HTR-8/SVneo (cell line): ENCODE measurements around the gene KDR.

Experiments used
- DNase-seq: peaks from one replicate; pipeline ENCODE4 v3.0.0; 2011; ENCODE audit warnings: low spot score, mixed read lengths; ENCODE audit not compliant: insufficient read length
- FAIRE-seq: peaks from 2 replicates; lab custom pipeline; 2011; peaks lifted over from hg19 to GRCh38; lab: Jason Lieb, UNC

KDR gene

DNA sequence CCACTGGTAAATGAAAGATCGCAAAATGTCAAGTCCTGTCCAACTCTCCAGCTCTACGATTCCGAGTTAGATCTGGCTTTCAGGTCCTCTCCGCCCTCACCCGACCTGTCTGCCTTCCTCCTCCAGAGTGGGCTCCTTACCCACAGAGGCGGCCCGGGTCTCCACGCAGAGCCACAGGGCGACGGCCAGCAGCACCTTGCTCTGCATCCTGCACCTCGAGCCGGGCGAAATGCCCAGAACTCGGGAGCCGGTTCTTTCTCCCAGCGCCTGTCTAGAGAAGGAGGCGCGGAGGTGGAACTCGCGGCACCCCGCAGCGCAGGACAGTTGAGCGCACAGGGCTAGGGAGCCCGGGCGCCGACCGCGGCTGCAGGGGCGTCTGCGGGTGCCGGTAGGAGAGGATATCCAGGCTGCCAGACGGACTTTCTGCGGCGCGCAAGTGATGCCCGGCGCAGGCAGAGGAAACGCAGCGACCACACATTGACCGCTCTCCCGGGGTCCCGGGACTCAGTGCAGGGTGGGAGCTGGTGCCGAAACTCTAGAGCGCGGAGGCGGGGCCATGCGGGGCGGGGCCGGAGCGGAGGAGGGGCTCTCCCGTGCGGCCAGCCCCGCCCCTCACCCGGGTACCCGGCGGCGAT is at the start of gene KDR:
TSS of gene KDR (minus strand) at position 509 of the 635 bp plus-strand sequence. CDS start at position 207, 302 bp downstream.
- FAIRE-seq (no peak), DNase-seq (peak; percentile 15)

DNA sequence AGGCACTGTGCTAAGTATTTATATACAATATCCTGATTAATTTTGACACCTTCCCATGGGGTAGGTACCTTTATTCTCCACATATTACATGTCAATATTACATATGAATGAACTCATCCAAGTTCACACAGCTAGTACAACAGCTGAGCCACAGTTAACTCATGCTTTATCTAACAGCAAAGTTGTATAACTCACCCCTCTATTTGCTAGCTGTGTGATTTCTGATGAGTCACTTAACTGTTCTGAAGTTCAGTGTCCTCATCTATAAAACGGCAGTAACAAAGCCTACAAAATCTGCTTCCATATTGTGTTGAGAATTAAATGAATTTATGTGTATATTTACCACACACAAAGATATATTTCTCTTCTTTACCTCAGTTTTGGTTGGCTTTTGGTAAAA is 48.2 kb upstream of the KDR start:
- no peak for FAIRE-seq

DNA sequence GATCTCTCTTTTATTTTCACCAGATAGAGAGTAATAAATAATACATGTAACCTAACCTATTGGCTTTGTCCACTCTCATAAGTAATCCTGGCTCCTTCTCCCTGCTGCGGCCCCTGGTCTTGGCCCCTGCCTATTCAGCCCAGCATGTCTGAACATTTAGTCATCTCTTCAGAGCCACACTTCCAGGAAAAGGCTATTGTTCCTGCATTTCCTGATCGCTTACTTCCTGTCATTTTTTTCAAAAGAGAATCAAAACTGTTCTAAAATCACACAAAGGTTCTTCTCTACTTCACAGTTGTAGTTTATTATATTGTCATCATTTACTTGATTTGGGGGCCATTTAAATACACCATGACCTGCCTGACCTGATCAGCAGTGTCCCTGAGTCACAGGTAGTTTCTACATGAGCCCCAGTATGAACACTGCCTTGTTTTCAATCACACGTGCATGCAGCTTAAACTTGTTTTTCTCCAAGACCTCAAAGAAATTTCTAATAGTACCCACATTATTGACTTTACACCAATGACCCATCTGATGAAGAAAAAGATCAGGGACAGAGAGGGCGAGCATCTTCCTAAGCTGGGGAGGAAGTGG is 47.4 kb upstream of the KDR start:
- FAIRE-seq = no peak
- DNase-seq = no peak

More for the DNA sequence above, 48.2 kb upstream of the KDR start:
- no peak for DNase-seq

DNA sequence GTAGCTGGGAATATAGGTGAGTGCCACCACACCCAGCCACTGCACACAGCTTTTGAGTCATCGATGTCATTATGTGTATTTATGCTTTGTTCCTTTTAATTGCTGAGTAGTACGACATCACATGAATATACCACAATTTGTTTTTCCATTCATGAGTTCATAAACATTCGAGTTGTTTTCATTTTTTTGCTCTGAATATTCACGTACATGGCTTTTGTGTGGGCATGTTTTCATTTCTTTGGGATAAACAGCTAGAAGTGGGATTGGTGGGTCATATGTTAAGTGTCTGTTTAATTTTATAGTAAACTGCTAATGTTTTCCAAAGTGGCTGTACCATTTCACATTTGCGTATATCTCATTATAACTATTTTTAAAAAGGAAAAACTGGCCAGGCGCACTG is 45.1 kb upstream of the KDR start:
- FAIRE-seq (no peak), DNase-seq (no peak)

DNA sequence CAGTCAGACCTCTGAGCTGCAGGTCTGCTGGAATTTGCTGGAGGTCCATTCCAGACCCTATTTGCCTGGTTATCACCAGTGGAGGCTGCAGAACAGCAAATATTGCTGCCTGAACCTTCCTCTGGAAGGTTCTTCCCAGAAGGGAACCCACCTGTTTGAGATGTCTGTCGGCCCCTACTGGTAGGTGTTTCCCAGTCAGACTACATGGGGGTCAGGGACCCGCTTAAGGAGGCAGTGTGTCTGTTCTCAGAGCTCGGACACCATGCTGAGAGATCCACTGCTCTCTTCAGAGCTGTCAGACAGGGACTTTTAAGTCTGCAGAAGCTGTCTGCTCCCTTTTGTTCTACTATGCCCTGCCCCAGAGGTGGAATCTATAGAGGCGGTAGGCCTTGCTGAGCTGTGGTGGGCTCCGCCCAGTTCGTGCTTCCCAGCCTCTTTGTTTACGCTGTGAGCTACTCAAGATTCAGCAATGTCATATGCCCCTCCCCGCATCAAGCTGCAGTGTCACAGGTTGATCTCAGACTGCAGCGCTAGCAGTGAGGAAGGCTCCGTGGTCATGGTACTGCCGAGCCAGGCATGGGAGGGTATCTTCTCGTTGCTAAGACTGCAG is 44.1 kb upstream of the KDR start:
- no peak for FAIRE-seq
- DNase-seq = no peak

DNA sequence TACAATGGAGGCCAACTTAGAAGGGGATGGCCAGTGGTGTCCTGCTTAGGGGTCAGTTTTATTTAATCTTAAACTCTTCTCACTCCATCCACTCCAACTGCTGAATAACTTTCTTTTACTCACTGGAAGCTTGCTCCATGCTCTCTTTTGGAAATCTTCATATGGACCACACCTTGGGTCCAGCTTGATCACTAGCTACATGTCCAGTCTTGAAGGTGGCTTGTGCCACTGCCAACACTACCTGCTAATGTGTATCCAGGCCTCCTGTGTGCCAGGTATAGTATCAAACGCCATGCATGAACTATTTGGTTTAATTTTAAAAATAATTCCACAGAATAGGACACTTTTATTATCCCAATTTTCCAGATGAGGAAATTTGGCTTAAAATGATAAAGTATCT is 37.0 kb upstream of the KDR start:
- no peak for DNase-seq
- FAIRE-seq = no peak

DNA sequence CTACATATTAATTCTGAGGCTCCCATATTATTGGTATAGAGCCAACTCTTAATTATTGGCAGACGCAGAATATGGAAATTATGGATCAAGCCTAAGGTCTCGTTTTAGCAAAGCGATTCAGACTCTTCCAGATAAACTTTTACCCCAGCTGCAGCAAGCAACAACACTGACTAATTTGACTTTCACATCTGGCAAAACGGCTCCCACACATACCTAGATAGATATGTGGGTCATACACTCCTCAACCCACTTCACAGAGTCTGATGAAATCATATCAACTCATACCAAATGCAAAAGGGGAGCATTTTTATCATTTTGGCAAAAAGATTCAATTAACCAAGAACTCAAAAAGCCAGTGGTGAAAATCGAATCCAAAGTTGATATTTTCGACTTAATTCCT is 36.3 kb upstream of the KDR start:
- no peak for DNase-seq
- FAIRE-seq = no peak

DNA sequence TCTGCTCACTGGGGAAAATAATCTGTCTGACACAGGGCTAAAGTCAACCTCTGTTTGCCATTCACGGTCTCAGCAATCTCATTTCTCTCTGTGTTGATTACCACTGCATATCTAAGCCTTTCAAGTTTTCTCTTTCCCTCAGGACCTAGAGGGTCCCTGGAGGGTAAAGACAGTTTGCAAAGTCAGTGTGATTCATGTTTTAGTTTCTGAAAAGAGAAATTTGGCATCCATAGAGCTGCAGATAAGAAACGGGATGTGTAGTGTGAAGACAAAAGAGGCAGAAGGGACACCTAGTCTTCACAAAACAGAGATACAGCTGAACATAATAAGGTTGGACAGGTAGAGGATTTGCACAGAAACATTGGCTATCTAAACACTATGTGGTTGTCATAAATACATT is 34.5 kb upstream of the KDR start:
- FAIRE-seq = no peak
- no peak for DNase-seq

DNA sequence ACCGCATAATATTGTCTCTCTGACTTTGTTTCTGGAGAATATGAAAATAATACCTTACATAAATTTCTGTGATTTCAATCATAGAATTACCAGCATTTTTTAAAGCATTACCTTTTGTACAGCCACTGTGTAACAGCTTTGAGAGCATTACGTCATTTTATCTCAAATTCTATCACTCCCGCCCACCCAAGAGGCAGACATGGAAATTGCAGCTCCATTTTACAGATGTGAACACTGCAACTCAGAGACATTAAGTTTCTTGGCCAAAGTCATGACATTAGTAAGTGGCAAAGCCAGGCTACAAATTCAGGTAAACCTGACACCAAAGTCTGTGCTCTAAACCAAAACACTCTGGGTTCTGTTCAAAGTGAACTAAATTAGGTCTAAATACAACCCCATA is 33.6 kb upstream of the KDR start:
- no peak for DNase-seq
- FAIRE-seq = no peak

DNA sequence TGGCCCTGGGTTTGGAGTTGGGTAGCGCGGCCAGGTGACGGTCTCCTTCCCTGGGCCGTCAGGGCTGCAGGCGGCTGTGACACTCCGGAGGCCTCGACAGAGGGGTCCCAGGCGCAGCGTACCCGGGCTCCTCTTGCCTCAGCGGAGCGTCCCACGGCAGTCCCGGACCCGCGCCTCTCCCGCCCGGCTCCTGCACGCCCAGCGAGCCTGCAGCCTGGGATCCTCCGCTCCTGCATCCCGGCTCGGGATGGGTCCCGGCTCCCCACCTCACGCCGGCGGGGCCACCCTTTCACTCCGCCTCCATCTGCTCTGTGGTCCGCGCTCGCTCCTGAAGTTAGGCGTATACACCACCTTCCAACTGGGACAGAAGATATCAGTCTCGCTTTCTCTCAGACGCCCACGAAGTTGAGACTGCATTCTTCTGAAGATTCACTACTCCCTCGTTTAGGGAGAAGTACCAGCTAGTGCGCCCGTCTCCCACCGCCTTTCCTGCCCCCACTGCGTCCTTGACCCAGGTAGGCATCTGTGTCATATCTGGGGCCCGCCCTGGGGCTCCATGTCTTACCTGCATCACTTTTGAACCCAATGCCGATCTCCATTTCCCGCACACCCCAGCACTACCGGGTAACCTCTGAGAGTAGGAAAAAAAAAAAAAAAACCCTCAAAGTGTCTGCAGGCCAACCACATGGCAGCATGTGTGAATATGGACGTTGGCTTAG is 32.3 kb upstream of the KDR start:
- FAIRE-seq (no peak), DNase-seq (no peak)

DNA sequence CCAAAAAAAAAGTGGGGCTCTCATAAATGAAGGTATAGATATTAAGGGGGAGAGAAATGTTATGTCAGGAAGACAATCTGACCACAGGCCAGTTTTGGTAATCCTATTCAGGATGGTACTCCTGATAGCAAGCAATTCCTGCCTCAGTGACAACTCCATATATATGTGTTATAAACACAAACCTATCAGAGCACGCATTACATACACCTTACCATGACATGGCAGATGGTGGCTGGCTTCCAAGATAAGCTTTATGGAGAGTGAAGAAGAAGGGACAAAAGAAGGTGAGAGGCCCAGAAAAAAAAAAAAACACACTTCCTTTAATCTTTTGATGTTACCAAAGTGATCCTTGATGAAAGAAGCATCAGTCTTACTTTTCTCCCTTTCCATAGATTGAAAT is 29.5 kb upstream of the KDR start:
- DNase-seq = no peak
- FAIRE-seq = no peak

DNA sequence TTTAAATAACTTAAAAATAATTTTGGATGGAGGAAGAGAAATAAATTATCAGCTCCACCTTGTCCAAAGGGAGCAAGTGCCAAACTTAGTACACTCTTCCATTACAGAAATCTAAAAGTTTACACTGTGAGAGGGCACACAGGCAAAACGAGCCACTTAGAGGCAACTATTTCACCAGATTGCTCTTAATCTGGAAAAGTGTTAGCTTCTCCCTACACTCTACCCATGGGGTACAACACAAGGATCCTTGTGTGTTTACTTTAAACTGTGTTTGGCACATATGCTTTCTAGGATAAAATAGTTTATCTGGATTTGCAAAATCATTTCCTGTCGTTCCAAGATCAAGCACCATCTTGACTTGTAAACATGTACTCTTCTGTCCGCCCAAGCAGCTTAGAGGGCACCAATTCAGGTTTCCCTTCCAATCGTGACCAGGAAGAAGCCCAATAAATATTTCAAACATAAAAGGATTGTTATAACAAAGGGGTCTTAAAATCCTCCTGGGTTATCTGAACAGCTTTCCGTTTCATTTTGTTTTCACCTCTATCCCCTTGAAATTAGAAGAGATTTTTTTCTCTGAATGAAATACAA is 29.0 kb upstream of the KDR start:
- no peak for FAIRE-seq
- no peak for DNase-seq

DNA sequence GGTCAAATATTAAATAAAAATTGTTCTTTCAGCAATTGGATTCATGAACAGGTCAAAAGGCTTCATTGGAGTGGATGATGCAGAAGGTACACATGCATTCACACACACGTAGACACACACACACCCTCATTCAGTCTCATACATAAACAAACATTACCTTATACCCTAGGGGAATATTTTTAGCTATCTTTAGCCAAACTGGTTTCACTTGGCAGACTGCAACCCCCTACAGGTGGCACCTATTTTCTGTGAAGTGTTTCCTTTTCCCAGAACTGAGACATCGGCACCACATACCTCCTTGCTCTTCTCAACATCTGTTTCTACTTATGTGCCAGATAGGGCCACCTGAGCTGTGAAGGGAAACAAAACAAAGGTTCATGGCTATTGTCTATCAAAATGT is 18.5 kb upstream of the KDR start:
- FAIRE-seq (no peak), DNase-seq (no peak)

DNA sequence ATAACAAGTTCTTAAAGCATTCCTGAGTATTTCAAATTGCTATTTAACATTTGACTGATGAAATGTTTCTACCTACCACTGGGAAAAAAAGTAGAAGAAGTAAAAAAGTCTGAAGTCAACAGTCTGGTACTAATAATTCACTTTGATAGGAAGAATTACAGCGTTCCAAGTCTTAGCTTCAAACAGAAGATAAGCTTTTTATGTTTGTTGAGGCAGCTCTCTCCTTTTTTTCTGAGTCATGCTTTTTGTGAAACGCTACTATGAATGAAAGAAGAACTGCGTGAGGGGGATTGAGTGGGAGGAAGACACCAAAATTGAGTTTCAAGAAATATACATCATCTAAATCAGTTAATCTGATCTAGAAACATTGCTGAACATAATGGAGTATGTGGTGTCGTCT is 13.0 kb upstream of the KDR start:
- DNase-seq = no peak
- no peak for FAIRE-seq

DNA sequence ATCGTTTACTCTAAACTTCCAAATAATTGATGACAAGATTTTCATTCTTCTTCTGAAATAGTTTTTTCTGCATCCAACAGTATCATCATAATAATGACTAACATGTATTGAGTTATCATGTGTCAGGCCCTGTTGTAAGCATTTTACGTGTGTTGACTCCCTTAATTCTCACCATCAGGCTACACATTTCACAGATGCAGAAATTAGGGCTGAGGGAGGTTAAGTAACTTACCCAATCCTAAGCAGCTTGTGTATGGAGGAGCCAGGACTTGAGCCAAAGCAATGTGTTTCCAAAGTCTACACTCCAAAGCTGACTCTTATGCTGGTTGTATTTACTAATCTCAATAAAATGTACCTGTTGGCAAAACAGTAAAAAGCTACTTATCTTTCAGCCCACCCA is 11.2 kb upstream of the KDR start:
- FAIRE-seq (no peak), DNase-seq (no peak)

DNA sequence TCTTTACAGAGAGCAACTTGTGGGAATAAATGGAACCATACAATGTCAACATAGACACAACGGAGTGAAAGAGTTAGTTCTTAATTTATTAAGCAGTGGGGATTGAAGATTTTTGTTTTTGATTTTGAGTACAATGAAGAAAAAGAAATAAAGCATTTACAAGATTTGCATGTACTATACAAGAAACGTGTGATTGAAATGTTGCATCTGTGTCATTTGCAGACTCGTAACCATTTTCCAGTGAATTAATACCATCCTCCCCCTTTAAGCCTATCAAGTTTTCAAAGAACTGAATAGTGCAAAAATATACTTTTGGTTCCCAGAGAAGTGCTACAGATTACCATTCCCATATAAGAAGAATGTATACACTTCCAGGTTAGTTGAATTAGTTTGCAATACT is 8.6 kb upstream of the KDR start:
- FAIRE-seq = no peak

DNA sequence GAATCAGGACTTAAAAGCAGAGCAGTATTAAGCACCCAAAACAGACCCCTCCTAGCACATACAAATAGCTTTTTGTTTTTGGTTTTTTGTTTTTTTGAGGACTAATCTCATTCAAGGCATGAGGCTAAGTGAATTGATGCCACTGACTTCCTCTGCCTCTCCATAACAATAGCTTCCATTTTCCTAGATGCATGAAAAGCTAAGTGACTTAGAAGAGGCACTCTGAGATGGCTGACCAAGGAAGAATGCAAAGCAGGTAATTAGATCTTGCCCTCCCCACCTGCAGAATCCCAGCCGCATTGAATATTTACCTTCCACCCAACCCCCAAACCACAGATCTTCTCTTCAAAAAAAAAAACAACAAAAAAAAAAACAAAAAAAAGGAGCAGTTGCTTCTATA is 7.4 kb upstream of the KDR start:
- FAIRE-seq (no peak), DNase-seq (no peak)

More for the DNA sequence above, 8.6 kb upstream of the KDR start:
- DNase-seq = no peak

DNA sequence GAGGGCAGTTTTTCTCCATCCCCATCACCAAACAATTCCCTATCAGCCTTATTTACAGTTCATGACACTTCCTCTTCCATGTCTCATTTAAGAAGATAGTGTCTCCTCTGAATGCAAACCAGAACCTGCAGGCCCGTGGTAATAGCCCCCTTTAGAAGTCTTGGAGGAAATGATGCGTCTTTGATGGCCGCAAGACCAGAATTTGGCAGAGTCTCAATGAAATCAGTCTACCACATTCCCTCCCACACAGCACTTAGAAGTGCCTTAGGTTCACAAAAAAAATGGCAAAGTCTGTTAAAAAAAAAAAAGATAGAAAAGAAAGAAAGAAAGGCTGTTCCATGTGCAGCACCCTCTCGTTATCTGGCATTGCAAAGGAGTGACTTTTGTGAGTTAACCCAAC is 2.1 kb upstream of the KDR start:
- DNase-seq = no peak
- no peak for FAIRE-seq

DNA sequence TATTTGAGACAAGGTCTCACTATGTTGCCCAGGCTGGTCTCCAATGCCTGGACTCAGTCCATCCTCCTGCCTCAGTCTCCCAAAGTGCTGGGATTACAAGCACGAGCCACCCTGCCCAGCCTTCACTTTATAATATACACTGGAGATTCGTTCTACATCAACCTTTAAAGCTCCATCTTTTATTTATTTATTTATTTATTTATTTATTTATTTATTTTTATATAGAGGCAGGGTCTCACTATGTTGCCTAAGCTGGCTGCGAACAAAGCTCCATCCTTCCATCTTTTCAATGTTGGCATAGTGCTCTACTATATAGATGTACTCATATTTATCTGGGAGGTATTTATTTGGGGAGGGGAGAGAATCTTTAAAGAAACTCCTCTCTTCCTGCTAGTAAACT is 1.7 kb upstream of the KDR start:
- FAIRE-seq (no peak), DNase-seq (no peak)

DNA sequence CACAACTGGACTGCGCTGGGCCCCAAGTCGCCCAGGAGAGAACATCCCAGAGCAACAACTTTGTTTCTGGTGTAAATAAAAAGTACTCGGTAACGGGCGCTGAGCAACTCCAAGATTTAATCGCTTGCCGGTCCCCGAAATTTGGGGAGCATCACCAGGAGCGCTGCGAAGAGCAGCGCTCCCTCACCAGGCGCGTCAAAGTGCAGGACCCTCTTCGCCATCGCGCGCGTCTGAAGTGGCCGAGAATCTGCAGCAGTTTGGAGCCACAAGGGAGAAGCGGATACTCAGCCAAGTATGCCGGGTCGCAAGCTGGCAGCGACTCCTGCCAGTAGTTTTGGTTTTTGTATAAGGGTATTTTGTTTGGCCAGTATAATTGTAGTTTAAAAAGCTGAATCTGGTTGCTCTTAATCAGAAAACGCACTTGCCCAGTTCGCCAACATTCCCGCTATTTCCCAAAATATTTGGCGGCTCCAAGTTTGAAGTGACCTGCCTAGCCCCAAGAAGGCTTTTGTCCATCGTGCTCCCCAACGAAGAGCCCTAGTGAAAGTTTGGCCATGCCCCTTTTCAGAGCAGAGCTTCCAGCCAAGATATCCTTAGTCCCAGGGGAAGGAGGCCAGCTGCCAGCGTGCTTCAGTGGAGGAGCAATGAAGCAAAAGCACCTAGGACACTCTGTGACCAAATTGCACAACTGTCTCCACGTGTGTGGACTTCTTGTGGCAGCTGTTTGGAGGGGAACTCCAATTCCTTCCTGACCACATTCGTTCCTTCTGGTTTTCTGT is 557 bp upstream of the KDR start:
- DNase-seq = peak; percentile 0
- FAIRE-seq = no peak
